Body of pancreas (tissue), 4 donors: ENCODE data around the gene RAB40C. TPM values are rescaled to one million over a fixed set of nuclear protein-coding genes. Genes with fewer than 3 reads are reported as not detected.
A peak's percentile ranks its signal among the peaks of the same experiment; 100 is the strongest.

ENCODE experiments used
- ATAC-seq: fragments of 150-250 bp; one replicate; pipeline ENCODE4 v1.9.1; 2016
- DNase-seq, 4 donors: peaks; one replicate each; pipeline ENCODE4 v3.0.0-alpha.2; 2019
- H3K27ac ChIP-seq, 4 donors: fragments of 200-600 bp; sonication (generic); 1 replicate in 3 of 4; 2 replicates in 1 of 4; pipeline versions ENCODE4 v1.5.1 to v1.6.1; 2016 to 2019; ENCODE audit warnings: mild to moderate bottlenecking in 1 of 4, mixed read lengths in 1 of 4, moderate library complexity in 1 of 4
- H3K27me3 ChIP-seq, 2 donors: fragments of 200-600 bp; sonication (generic); one replicate each; pipeline ENCODE4 v1.6.0; 2016; ENCODE audit warnings: mild to moderate bottlenecking in 1 of 2
- H3K36me3 ChIP-seq, 2 donors: fragments of 200-600 bp; sonication (generic); replicated peaks in 1 of 2; 2 replicates each; pipeline ENCODE4 v1.5.1; 2016; ENCODE audit warnings: low read depth in 2 of 2; ENCODE audit not compliant: insufficient read depth in 1 of 2
- H3K4me1 ChIP-seq: fragments of 200-600 bp; sonication (generic); one replicate; pipeline ENCODE4 v1.6.0; 2016
- H3K4me3 ChIP-seq, 2 donors: fragments of 200-600 bp; sonication (generic); 1 replicate in 1 of 2; 2 replicates in 1 of 2; pipeline ENCODE4 v1.5.1; 2016 to 2019
- H3K9me3 ChIP-seq, 3 donors: fragments of 200-600 bp; sonication (generic); 1 replicate in 2 of 3; 2 replicates in 1 of 3; pipeline ENCODE4 v1.5.1; 2016
- POLR2A ChIP-seq, 3 donors: fragments of 450-650 bp; IDR thresholded peaks; one replicate each; pipeline ENCODE4 v1.6.1; 2016; ENCODE audit warnings: antibody characterized with exemption in 3 of 3, mild to moderate bottlenecking in 2 of 3
- WGBS, 2 donors: methylation state at CpG; one replicate each; pipeline ENCODE4 v1.1.5; 2017; 5-methylcytosine and 5-hydroxymethylcytosine counted together
- intact Hi-C: fragments of 100-400 bp; cut with DNase I; formaldehyde crosslinking; loops from one replicate; pipeline ENCODE4 v1.15.1; 2023
- total RNA-seq, 2 donors: library from RNA; depleted of rRNA; stranded (reverse); fragments of >200 nt; gene quantifications; one replicate each; pipeline ENCODE4 v1.1.0, GENCODE V29; 2016
- TF ChIP-seq, protein P1 (sequence below), 7 experiments: fragments of 450-650 bp in 4 of 7; fragments of 200-600 bp in 3 of 7; sonication (generic) in 3 of 7; IDR thresholded peaks; one replicate each; pipeline ENCODE4 v1.5.1; 2016 to 2019; ENCODE audit warnings: antibody characterized with exemption in 7 of 7

Gene RAB40C
- total RNA-seq, 2 donors from 2014 or later = 37.2 to 41.0 TPM

DNA sequence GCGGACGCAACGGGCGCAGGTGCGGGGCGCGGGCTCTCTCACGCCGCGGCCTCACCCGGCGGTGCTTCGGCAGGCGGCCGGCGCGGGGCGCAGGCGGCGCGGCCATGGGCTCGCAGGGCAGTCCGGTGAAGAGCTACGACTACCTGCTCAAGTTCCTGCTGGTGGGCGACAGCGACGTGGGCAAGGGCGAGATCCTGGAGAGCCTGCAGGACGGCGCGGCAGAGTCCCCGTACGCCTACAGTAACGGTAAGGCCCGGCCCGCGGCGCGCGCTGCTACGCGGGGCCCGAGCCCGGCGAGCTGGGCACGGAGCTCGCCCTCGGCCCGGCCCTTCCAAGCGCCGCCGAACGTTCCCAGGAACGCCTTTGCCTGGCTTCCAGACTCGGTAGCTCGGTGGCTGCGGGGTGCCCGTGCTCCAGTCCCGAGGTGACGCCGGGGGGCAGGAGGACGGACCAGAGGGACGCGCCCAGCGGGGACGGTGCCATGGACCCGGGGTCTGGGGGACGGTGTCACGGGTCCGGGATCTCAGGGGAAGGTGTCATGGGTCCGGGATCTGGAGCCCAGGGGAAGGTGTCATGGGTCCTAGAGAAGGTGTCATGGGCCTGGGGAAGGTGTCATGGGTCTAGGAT, 435 bp downstream of the RAB40C start:
- ATAC-seq = peak; percentile 1
- Histone ChIP-seq H3K27ac (peak overlapping the region; percentile 91 to 96 (median 94)), H3K36me3 (no peaks in the 10 kb centered on the region), H3K27me3 (no peaks in the 10 kb centered on the region), H3K4me3 (peak overlapping the region; percentile 59 to 79), H3K4me1 (peaks cover 77% of the 10 kb centered on the region), H3K9me3 (no peaks in the 10 kb centered on the region)
- 0% methylated on average over 69 of the region's 71 CpGs; no CpG with 5 or more reads in 1 of the 2 donors for WGBS, 2 donors
- intact Hi-C loops = no loop called here
- peak in 2 of 4 donors; percentile 61 for DNase-seq
- TF ChIP-seq, protein P1, sequence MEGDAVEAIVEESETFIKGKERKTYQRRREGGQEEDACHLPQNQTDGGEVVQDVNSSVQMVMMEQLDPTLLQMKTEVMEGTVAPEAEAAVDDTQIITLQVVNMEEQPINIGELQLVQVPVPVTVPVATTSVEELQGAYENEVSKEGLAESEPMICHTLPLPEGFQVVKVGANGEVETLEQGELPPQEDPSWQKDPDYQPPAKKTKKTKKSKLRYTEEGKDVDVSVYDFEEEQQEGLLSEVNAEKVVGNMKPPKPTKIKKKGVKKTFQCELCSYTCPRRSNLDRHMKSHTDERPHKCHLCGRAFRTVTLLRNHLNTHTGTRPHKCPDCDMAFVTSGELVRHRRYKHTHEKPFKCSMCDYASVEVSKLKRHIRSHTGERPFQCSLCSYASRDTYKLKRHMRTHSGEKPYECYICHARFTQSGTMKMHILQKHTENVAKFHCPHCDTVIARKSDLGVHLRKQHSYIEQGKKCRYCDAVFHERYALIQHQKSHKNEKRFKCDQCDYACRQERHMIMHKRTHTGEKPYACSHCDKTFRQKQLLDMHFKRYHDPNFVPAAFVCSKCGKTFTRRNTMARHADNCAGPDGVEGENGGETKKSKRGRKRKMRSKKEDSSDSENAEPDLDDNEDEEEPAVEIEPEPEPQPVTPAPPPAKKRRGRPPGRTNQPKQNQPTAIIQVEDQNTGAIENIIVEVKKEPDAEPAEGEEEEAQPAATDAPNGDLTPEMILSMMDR (IDR thresholded peaks at IDR 0.05) = peak in 1 of 7 experiments; percentile 17
- peak; percentile 47 to 60 (median 47) for TF ChIP-seq POLR2A (IDR thresholded peaks at IDR 0.05)

DNA sequence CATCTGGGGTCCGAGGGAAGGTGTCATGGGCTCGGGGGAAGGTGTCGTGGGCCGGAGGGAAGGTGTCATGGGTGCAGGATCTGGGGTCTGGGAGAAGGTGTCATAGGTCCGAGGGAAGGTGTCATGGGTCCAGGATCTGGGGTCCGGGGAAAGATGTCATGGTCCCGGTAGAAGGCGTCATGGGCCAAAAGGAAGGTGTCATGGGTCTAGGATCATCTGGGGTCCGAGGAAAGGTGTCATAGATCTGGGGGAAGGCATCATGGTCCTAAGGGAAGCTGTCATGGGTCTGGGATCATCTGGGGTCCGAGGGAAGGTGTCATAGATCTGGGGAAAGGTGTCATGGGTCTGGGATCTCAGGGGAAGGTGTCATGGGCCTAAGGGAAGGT, 942 bp downstream of the RAB40C start:
- DNase-seq = no peak
- peak overlapping the region; percentile 59 to 79 for H3K4me3 ChIP-seq
- no peaks in the 10 kb centered on the region for H3K9me3 ChIP-seq
- TF ChIP-seq, protein P1 (IDR thresholded peaks at IDR 0.05) = no peak
- no peak for TF ChIP-seq POLR2A (IDR thresholded peaks at IDR 0.05)
- 13 to 16% methylated on average over 10 of the region's 10 CpGs for WGBS, 2 donors
- no peak for ATAC-seq
- H3K27ac ChIP-seq = peak overlapping the region; percentile 91 to 96 (median 94)
- peaks cover 77% of the 10 kb centered on the region for H3K4me1 ChIP-seq
- no peaks in the 10 kb centered on the region for H3K27me3 ChIP-seq
- intact Hi-C loops = no loop called here
- H3K36me3 ChIP-seq = no peaks in the 10 kb centered on the region

DNA sequence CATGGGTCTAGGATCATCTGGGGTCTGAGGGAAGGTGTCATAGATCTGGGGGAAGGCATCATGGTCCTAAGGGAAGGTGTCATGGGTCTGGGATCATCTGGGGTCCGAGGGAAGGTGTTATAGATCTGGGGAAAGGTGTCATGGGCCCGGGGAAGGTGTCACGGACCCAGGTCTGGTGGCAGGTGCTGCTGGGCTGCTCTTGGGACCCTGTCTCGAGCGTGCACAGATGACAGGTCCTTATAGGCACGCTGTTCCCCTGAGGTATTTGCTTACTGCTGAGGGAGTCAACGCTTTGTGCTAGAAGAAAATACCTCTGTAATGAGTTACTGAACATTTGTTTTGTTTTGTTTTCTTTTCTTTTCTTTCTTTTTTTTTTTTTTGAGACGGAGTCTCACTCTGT, 1.4 kb downstream of the RAB40C start:
- Histone ChIP-seq H3K4me3 (peak overlapping the region; percentile 59 to 79), H3K27me3 (no peaks in the 10 kb centered on the region), H3K36me3 (no peaks in the 10 kb centered on the region), H3K4me1 (peaks cover 77% of the 10 kb centered on the region), H3K9me3 (no peaks in the 10 kb centered on the region), H3K27ac (peak overlapping the region; percentile 91 to 96 (median 94))
- peak in 2 of 3 donors; percentile 37 to 46 for TF ChIP-seq POLR2A (IDR thresholded peaks at IDR 0.05)
- TF ChIP-seq, protein P1 (IDR thresholded peaks at IDR 0.05) = no peak
- no peak for ATAC-seq
- intact Hi-C loops = no loop called here
- WGBS, 2 donors = 41 to 47% methylated on average over 8 of the region's 8 CpGs
- no peak for DNase-seq

DNA sequence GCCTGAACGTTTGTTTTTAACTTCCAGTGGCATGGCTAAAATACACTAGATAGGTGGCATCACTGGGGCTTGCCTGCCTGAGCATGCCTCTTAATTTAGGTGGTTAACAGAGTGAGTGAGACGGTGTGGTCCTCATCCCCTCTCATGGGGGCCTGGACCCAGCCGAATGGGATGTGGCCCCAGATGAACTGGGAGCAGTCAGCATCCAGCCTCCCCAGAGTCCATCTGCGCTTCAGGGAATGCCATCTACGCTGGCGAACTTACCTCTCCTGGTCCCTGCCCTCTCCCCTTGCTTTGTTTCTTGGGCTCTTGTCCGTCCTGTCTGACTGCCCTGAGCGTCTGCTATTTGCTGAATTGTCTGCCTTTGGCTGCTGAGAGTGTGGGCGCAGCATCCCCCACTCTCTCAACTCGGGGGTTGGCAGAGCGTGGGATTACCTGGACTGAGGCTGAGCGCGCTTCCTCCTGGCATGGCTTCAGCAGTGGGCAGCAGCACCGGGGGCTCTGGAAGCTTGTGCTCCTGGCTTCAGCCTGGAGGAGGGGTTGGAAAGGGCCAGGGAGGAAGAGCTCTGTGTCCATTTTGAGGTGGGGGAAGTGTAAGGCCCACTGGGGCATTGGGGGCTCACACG, 2.1 kb downstream of the RAB40C start:
- Histone ChIP-seq H3K36me3 (no peaks in the 10 kb centered on the region), H3K9me3 (no peaks in the 10 kb centered on the region), H3K27ac (peak overlapping the region; percentile 91 to 95 (median 94)), H3K4me3 (no peak overlapping the region), H3K4me1 (peaks cover 77% of the 10 kb centered on the region), H3K27me3 (no peaks in the 10 kb centered on the region)
- ATAC-seq (no peak), DNase-seq (no peak)
- TF ChIP-seq POLR2A (IDR thresholded peaks at IDR 0.05) = no peak
- TF ChIP-seq, protein P1 (IDR thresholded peaks at IDR 0.05) = no peak
- intact Hi-C loops = no loop called here
- WGBS, 2 donors = 55 to 78% methylated on average over 7 to 11 of the region's 15 CpGs
